ENCODE measurements around the gene AGBL4. TPM values are rescaled to one million over a fixed set of nuclear protein-coding genes. Genes with fewer than 3 reads are reported as not detected.

Gene AGBL4
- total and polyA plus RNA-seq, 2 of the 13 experiments (the other 11 are each of a cell fraction or from before 2014, with no cell fraction given): not detected

DNA sequence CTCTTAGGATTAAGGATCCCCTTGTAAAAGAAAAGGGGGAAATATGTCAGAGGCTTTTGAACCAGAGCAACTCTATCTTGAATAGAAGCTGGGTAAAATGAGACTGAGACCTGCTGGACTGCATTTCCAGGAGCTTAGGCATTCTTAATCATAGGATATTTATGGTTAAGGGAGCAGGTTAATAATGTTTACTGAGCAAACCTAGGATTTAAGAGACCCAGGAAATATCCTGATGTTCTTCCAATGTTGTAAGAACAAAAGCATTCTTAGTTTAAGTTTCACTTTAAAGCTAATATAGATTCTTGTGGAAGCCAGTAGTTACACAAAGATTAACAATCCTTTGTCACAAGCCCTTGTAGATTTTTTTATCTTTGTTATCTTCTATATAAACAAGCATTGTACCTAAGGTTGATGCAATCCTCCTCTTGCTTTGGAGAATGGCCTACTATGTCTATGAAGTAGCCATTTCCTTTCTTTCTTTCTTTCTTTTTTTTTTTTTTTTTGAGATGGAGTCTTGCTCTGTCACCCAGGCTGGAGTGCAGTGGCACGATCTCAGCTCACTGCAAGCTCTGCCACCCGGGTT is 676.9 kb downstream of the AGBL4 start:
- DNase-seq (ENCODE audit: low spot score) (no peak), ATAC-seq (no peak), FAIRE-seq (no peak)
- in situ Hi-C loops (cut with HindIII; ENCODE audit: extremely low pct_ligation_motif_present, low pct_unique_long_range_greater_than_20kb): no loop called here
- CTCF ChIA-PET (ENCODE audit: low intra/inter-chr PET ratio, low total read pairs): no interaction called here
- Histone ChIP-seq H3K36me3 (replicated peaks in 1 of 2; ENCODE audit: control insufficient read depth in 1 of 2, insufficient read depth in 2 of 2, low read length in 2 of 2) (no peaks in the 10 kb centered on the region), H3K27ac (ENCODE audit: extremely low read length, insufficient read depth, low read length) (no peak overlapping the region), H3K9me3 (ENCODE audit: low read length) (peaks cover 84% of the 10 kb centered on the region), H3K4me3 (replicated peaks in 1 of 3; ENCODE audit: insufficient read depth in 1 of 3, low read depth in 2 of 3, low read length in 3 of 3) (no peak overlapping the region), H4K20me1 (ENCODE audit: insufficient read depth, low read length) (no peaks in the 10 kb centered on the region), H3K27me3 (ENCODE audit: control insufficient read depth in 1 of 2, insufficient read depth in 2 of 2, low read length in 2 of 2) (no peaks in the 10 kb centered on the region), H2AFZ (ENCODE audit: low read length) (no peak overlapping the region), H3K4me2 (ENCODE audit: low read depth, low read length) (no peak overlapping the region), H3K9ac (ENCODE audit: insufficient read depth, low read depth, low read length) (no peak overlapping the region), H3K4me1 (ENCODE audit: insufficient read depth, low read length) (no peaks in the 10 kb centered on the region), H3K79me2 (ENCODE audit: insufficient read depth, low read length) (no peaks in the 10 kb centered on the region)
- POLR2A ChIA-PET: no interaction called here
- BruUV-seq (replicated peaks): no TSS peak
- 0% methylated on average over 2 of the region's 2 CpGs for WGBS (ENCODE audit: low lambda C conversion rate)
- TF ChIP-seq ZBTB20 (CRISPR knock-in tag; IDR thresholded peaks at IDR 0.05; ENCODE audit: borderline replicate concordance, low read depth) (no peak), ZNF550 (CRISPR knock-in tag; IDR thresholded peaks at IDR 0.05; ENCODE audit: borderline replicate concordance) (no peak), SALL2 (CRISPR knock-in tag; IDR thresholded peaks at IDR 0.05) (no peak), TRIM24 (CRISPR knock-in tag; IDR thresholded peaks at IDR 0.05) (no peak), ATF1 (CRISPR knock-in tag; IDR thresholded peaks at IDR 0.05) (no peak), MXD4 (CRISPR knock-in tag; IDR thresholded peaks at IDR 0.05) (no peak), ARNT2 (CRISPR knock-in tag; IDR thresholded peaks at IDR 0.05; ENCODE audit: low read depth) (no peak), DNMT1 (CRISPR knock-in tag; IDR thresholded peaks at IDR 0.05) (no peak), ZFP37 (CRISPR knock-in tag; IDR thresholded peaks at IDR 0.05; ENCODE audit: borderline replicate concordance) (no peak), KLF13 (CRISPR knock-in tag; IDR thresholded peaks at IDR 0.05) (no peak), SRSF1 (optimal IDR thresholded peaks at IDR 0.05; ENCODE audit: low read depth, low read length) (no peak), POLR2G (IDR thresholded peaks at IDR 0.05; ENCODE audit: low read depth, low read length) (no peak), BCL6 (CRISPR knock-in tag; IDR thresholded peaks at IDR 0.05) (no peak), ZKSCAN5 (CRISPR knock-in tag; IDR thresholded peaks at IDR 0.05) (no peak), MTF2 (CRISPR knock-in tag; IDR thresholded peaks at IDR 0.05; ENCODE audit: borderline replicate concordance) (no peak)
- TF ChIP-seq, protein P1, sequence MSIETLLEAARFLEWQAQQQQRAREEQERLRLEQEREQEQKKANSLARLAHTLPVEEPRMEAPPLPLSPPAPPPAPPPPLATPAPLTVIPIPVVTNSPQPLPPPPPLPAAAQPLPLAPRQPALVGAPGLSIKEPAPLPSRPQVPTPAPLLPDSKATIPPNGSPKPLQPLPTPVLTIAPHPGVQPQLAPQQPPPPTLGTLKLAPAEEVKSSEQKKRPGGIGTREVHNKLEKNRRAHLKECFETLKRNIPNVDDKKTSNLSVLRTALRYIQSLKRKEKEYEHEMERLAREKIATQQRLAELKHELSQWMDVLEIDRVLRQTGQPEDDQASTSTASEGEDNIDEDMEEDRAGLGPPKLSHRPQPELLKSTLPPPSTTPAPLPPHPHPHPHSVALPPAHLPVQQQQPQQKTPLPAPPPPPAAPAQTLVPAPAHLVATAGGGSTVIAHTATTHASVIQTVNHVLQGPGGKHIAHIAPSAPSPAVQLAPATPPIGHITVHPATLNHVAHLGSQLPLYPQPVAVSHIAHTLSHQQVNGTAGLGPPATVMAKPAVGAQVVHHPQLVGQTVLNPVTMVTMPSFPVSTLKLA (IDR thresholded peaks at IDR 0.05): no peak
- TF ChIP-seq, protein P2, sequence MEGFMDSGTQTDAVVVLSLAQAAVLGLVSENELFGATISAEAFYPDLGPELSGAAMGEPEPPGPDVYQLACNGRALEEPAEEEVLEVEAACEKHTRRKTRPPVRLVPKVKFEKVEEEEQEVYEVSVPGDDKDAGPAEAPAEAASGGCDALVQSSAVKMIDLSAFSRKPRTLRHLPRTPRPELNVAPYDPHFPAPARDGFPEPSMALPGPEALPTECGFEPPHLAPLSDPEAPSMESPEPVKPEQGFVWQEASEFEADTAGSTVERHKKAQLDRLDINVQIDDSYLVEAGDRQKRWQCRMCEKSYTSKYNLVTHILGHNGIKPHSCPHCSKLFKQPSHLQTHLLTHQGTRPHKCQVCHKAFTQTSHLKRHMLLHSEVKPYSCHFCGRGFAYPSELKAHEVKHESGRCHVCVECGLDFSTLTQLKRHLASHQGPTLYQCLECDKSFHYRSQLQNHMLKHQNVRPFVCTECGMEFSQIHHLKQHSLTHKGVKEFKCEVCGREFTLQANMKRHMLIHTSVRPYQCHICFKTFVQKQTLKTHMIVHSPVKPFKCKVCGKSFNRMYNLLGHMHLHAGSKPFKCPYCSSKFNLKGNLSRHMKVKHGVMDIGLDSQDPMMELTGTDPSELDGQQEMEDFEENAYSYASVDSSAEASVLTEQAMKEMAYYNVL (CRISPR knock-in tag; IDR thresholded peaks at IDR 0.05; ENCODE audit: borderline replicate concordance): no peak
- TF ChIP-seq, protein P3, sequence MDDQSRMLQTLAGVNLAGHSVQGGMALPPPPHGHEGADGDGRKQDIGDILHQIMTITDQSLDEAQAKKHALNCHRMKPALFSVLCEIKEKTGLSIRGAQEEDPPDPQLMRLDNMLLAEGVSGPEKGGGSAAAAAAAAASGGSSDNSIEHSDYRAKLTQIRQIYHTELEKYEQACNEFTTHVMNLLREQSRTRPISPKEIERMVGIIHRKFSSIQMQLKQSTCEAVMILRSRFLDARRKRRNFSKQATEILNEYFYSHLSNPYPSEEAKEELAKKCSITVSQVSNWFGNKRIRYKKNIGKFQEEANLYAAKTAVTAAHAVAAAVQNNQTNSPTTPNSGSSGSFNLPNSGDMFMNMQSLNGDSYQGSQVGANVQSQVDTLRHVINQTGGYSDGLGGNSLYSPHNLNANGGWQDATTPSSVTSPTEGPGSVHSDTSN (CRISPR knock-in tag; IDR thresholded peaks at IDR 0.05; ENCODE audit: borderline replicate concordance): no peak
- intact Hi-C loops (cut with micrococcal nuclease; ENCODE audit: unreplicated experiment): no loop called here
